Stimulated activated CD8-positive, alpha-beta memory T cell treated with anti-CD3 and anti-CD28 coated beads, Interleukin-2, amount 100 ng/mL, for 48 hours (primary cell): ENCODE measurements around the gene CYP46A1.
"Not testable (repeated sequence)": the region's sequence is repeated elsewhere in the genome, so short reads cannot be mapped to it uniquely, and the experiment has no call there.

Experiments
- DNase-seq, 2 donors: peaks; one replicate each; pipeline ENCODE4 v3.0.0-alpha.2; 2020; ENCODE audit warnings: low read depth in 2 of 2

Gene CYP46A1

DNA sequence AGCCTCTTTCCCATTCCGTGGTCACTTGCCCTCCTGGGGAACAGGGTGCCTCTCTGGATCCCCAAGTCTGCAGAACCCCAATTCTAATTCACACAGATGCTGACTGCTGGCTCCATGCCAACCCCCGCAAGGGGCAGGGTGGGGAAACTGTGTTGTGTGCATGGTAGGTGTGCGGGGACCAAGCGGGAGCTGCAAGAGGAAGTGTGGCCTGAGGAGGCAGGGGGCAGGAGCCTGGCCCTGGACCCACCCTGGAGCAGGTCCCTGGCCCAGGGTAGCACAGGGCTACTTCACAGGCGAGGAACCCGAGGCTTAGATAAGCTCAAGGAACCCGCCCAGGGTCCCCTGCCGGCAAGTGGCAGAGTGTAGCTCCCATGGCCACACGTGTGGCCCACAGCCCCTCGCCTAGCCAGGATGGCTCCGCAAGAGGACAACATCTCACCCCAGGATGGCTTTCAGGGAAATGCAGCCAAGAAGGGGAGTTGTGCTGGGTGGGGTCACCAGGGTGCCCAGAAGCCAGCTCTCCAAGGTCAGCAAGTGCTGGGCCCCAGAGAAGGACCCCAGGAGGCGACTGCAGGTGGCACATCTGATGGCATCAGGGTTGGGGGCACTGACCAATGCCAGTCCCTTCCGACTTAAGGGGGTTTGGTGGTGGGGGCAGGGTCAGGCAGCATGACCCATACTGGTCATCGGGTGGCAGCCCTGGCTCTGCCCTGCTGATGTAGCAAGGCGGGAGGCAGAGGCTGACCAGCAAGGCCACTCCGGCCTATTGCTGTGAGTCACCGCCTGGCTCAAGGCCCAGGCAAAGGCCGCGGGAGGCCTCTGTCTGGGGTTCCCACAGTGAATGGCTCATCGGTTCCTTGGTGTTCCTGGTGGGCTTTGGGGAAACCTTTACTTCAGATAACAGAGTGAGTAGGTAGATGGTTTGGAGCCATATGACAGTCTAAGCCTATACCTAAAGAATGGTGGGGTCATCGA is 71.8 kb downstream of the CYP46A1 start:
- DNase-seq = no peak

DNA sequence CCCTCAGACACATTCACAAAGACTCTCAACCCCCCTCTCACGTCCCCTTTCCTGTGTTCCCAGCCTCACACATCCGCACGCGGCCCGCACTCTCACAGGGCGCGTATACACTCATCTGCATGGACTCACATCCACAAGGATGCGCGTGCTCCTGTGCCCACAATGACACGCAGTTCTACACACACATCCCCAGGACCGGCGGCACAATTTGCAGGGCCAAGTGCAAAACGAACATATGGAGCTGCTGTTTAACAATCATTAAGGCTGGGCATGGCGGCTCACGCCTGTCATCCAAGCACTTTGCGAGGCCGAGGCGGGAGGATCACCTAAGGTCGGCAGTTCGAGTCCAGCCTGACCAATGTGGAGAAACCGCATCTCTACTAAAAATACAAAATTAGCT is 72.7 kb downstream of the CYP46A1 start:
- no peak for DNase-seq

GRCh38 chr14:99757331-99758070 is 73.4 kb downstream of the CYP46A1 start:
- DNase-seq = no peak

GRCh38 chr14:99758121-99758821 is 74.2 kb downstream of the CYP46A1 start:
- no peak for DNase-seq

GRCh38 chr14:99758872-99759545 is 74.9 kb downstream of the CYP46A1 start:
- DNase-seq = no peak

DNA sequence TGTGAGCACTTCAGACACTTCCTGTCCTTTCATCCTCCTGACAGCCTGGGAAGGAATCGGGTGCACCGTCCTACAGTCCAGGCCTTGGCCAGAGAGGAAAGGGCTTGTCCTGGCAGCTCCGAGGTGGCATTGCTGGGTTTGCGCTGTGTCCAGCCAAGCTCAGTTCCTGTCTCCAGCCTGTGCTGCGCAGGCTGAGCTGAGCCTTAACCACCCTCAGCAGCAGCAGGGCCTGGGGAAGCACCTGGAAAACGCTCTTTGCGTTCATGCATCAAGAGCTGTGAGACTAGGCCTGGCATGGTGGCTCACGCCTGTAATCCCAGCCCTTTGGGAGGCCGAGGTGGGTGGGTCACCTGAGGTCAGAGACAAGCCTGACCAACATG is 75.4 kb downstream of the CYP46A1 start:
- DNase-seq = no peak

DNA sequence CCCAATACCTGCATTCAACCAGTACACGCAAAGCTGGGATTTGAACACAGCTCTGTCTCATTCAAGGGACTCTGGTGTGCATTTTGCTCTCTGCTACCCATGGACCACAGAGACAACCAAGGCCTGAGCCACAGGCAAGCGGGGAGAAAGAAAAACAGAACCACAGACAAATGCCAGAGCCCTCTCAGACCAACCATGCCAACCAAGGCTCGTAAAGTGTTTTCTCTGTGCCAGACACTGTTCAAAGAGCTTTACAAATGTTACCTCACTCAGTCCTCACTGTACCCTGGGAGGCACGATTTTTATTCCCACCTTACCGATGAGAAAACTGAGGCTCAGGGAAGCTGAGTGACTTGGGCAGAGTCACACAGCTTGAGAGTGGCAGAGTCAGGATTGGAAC is 76.7 kb downstream of the CYP46A1 start:
- DNase-seq = no peak

DNA sequence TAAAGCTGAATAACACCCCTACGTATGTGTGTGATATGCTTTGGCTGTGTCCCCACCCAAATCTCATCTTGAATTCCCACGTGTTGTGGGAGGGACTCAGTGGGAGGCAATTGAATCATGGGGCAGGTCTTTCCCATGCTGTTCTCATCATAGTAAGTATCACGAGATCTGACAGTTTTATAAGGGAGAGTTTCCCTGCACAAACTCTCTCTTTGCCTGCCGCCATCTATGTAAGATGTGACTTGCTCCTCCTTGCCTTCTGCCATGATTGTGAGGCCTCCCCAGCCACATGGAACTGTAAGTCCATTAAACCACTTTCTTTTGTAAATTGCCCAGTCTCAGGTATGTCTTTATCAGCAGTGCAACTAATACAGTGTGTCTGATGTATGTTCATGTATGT is 78.8 kb downstream of the CYP46A1 start:
- DNase-seq = not testable (repeated sequence)

GRCh38 chr14:99763527-99764221 is 79.6 kb downstream of the CYP46A1 start:
- no peak for DNase-seq

- DNase-seq = no peak
These were observed 80.2 kb downstream of the CYP46A1 start for GRCh38 chr14:99764222-99764706.

- DNase-seq = no peak
These were observed 84.3 kb downstream of the CYP46A1 start for GRCh38 chr14:99768381-99768780.

GRCh38 chr14:99769123-99769522 is 85.0 kb downstream of the CYP46A1 start:
- DNase-seq = no peak

DNA sequence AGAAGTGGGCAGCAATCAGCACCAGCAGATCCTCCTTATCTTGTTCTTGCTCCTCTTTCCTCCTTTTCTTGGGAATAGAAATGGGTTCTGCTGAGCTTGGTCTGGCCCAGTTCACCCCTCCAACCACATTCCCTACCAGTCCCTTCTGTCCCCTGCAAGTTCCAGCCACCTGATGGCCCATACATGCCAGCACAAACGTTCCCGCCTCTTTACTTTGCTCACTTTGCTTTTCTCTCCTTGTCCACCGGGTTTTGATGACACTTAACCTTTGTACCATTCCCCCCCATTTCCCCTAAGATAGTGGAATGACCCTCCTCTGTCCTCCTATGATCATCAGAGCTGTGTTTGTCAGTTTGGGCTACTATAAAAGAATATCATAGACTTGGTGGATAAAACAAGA is 85.7 kb downstream of the CYP46A1 start:
- no peak for DNase-seq

GRCh38 chr14:99772371-99773283 is 88.5 kb downstream of the CYP46A1 start:
- no peak for DNase-seq

GRCh38 chr14:99773521-99774497 is 89.7 kb downstream of the CYP46A1 start:
- DNase-seq = no peak

DNA sequence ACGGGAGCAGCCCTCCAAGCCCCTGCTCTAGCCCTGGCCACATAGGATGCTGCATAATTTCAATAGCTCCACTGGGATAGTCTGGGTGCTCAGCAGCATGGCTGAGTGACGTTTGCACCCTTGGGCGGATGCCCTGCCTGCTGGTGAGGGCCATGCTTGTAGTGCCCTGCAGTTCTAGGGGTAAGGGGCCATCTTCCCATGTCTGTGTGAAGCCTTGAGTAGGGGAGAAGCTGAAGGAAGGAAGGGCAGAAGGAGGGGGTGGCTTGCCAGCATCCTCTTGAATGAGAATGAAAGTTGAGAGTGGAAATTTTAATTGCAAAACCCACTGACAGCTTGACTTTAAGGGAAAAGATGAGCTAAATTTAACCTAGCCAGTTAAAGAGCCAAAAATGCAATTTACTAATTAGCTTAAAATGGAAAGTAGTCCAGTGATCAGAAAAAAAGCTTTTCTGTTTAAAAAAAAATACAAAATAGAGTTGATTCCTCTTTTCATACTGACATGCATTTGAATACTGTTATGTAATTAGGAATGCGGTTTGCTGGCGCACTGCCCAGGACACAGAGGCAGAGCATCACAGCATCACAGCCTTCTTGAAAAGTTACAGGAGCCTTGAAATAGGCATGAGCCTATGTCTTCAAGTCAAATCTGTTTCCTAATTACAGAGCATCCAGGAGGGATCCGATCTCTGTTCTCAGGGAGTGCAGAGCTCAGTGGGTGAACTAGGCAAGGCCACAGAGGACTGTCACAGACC is 90.6 kb downstream of the CYP46A1 start:
- DNase-seq = no peak

DNA sequence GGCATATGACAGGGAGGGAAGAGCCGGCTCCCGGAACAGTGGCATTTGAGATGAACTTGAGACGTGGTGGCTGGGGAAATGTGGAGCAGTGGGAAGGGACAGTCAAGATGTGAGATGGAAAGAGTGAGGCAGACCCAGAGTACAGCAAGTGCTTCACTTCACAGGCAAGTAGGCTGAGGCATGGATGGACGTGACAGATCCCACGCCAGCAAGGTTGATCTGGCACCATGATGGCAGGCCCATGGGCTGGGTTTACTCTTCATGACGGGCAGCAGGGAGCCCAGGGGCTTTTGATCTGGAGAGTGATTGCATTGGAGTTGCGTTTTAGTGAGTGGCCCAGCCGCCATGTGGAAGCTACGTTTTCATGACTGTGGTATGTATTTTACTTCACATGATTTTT is 91.3 kb downstream of the CYP46A1 start:
- DNase-seq = no peak
